Right lobe of liver (tissue), 4 donors: ENCODE results near the gene EVC.

Source experiments
- POLR2A ChIP-seq: fragments of 450-650 bp; IDR thresholded peaks from one replicate; pipeline ENCODE4 v1.6.1; 2017; ENCODE audit warnings: antibody characterized with exemption, mild to moderate bottlenecking
- TF ChIP-seq, protein P1 (sequence below), 4 donors: fragments of 200-600 bp in 3 of 4; fragments of 450-650 bp in 1 of 4; IDR thresholded peaks; one replicate each; pipeline versions ENCODE4 v1.5.1 to v1.8.0; 2016 to 2022; ENCODE audit warnings: antibody characterized with exemption in 4 of 4, mild to moderate bottlenecking in 2 of 4
- donor health status: DM: no; HTN: no; CAD: no.
- donor health status: DM: no; HTN: no; CAD: no.
- donor health status: DM: no; HTN: yes; CAD: no.

DNA sequence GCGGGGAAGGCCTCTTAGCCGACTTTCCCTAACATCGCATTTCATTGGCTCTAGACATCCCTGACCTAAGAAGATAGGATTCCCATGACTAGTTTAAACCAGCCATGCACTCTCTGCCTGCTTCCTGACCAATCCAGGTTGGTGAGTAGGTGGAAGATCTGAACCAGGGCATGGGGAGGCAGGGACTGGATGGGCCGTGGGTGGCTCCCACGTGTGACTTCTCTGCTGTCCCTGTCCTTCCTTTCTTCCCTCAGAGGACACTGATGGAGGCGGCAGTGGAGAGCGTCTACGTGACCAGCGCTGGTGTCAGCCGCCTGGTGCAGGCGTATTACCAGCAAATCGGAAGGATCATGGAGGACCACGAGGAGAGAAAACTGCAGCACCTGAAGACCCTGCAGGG lies 90.7 kb downstream of the EVC start:
- TF ChIP-seq, protein P1, sequence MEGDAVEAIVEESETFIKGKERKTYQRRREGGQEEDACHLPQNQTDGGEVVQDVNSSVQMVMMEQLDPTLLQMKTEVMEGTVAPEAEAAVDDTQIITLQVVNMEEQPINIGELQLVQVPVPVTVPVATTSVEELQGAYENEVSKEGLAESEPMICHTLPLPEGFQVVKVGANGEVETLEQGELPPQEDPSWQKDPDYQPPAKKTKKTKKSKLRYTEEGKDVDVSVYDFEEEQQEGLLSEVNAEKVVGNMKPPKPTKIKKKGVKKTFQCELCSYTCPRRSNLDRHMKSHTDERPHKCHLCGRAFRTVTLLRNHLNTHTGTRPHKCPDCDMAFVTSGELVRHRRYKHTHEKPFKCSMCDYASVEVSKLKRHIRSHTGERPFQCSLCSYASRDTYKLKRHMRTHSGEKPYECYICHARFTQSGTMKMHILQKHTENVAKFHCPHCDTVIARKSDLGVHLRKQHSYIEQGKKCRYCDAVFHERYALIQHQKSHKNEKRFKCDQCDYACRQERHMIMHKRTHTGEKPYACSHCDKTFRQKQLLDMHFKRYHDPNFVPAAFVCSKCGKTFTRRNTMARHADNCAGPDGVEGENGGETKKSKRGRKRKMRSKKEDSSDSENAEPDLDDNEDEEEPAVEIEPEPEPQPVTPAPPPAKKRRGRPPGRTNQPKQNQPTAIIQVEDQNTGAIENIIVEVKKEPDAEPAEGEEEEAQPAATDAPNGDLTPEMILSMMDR (IDR thresholded peaks at IDR 0.05): no peak
- no peak for TF ChIP-seq POLR2A
